ENCODE results near the gene FBXO8.

- TF ChIP-seq CTCF (conservative IDR thresholded peaks at IDR 0.05; ENCODE audit: low read depth, low read length) (no peak), EZH2 (IDR thresholded peaks at IDR 0.05; ENCODE audit: borderline replicate concordance, low read depth, low read length, poor library complexity, severe bottlenecking) (no peak)
These were observed 9.5 kb downstream of the FBXO8 start for GRCh38 chr4:174273930-174274329.
